SU-DHL-6 (cell line): ENCODE data around the gene TTLL13.

Experiments
- H2AFZ ChIP-seq: fragments of 200-600 bp; sonication (generic); 2 replicates; pipeline ENCODE4 v1.6.1; 2014; ENCODE audit warnings: low read depth, mild to moderate bottlenecking, moderate library complexity, mixed read lengths, antibody characterized with exemption, low read length; ENCODE audit not compliant: severe bottlenecking
- H3F3A ChIP-seq: fragments of 200-600 bp; shearing (Covaris generic); 2 replicates; pipeline ENCODE4 v1.6.0; 2016; ENCODE audit warnings: antibody characterized with exemption, mild to moderate bottlenecking; ENCODE audit not compliant: insufficient read depth
- H3K27ac ChIP-seq: fragments of 200-600 bp; sonication (generic); 2 replicates; pipeline ENCODE4 v1.5.1; 2016; ENCODE audit warnings: low read depth, mild to moderate bottlenecking, low read length, moderate library complexity, mixed read lengths
- H3K27me3 ChIP-seq: fragments of 200-600 bp; sonication (generic), shearing (Covaris generic); 2 replicates; pipeline ENCODE4 v1.6.0; 2014; ENCODE audit warnings: mild to moderate bottlenecking, low read length
- H3K36me3 ChIP-seq: fragments of 200-600 bp; sonication (generic); 2 replicates; pipeline ENCODE4 v1.6.1; 2014; ENCODE audit warnings: mild to moderate bottlenecking, low read length, mixed read lengths
- H3K4me2 ChIP-seq: fragments of 300-600, 200-600 bp; shearing (Covaris generic), sonication (generic); 2 replicates; pipeline ENCODE4 v1.6.0; 2014; ENCODE audit warnings: low read length, low read depth, mild to moderate bottlenecking; ENCODE audit not compliant: poor library complexity, severe bottlenecking
- H3K4me3 ChIP-seq: fragments of 200-600 bp; sonication (generic); 2 replicates; pipeline ENCODE4 v1.5.1; 2014; ENCODE audit warnings: antibody characterized with exemption, low read length, mild to moderate bottlenecking, mixed read lengths; ENCODE audit not compliant: insufficient read depth, poor library complexity, severe bottlenecking
- H3K79me2 ChIP-seq: fragments of 200-600 bp; sonication (generic); 2 replicates; pipeline ENCODE4 v1.6.1; 2014; ENCODE audit warnings: mild to moderate bottlenecking, low read length, moderate library complexity; ENCODE audit not compliant: insufficient read depth
- H3K9ac ChIP-seq: fragments of 200-600 bp; sonication (generic); 2 replicates; pipeline ENCODE4 v1.7.0; 2014; ENCODE audit warnings: mild to moderate bottlenecking, low read length
- H3K9me2 ChIP-seq: fragments of 200-600 bp; sonication (generic); replicated peaks from 2 replicates; pipeline ENCODE4 v1.6.1; 2014; ENCODE audit warnings: low read length; ENCODE audit not compliant: insufficient read depth
- H3K9me3 ChIP-seq: fragments of 200-600 bp; sonication (generic); 2 replicates; pipeline ENCODE4 v1.6.1; 2014; ENCODE audit warnings: low read length, mixed read lengths; ENCODE audit not compliant: insufficient read depth
- H4K20me1 ChIP-seq: fragments of 200-600 bp; sonication (generic); 2 replicates; pipeline ENCODE4 v1.6.1; 2014; ENCODE audit warnings: low read depth, mild to moderate bottlenecking, antibody characterized with exemption, low read length, moderate library complexity, mixed read lengths
- EZH2phosphoT487 ChIP-seq: fragments of 200-600 bp; sonication (generic), shearing (Covaris generic); conservative IDR thresholded peaks from 2 replicates; pipeline ENCODE4 v1.6.1; 2018; ENCODE audit warnings: mild to moderate bottlenecking, antibody characterized with exemption, low read length, moderate library complexity, mixed read lengths
- TF ChIP-seq, protein P1 (sequence below): fragments of 200-600 bp; sonication (generic); IDR thresholded peaks from one replicate; pipeline ENCODE4 v1.5.1; 2017; ENCODE audit warnings: antibody characterized with exemption, mild to moderate bottlenecking, low read length, moderate library complexity; ENCODE audit not compliant: insufficient read depth, poor library complexity, severe bottlenecking

TTLL13 gene

DNA sequence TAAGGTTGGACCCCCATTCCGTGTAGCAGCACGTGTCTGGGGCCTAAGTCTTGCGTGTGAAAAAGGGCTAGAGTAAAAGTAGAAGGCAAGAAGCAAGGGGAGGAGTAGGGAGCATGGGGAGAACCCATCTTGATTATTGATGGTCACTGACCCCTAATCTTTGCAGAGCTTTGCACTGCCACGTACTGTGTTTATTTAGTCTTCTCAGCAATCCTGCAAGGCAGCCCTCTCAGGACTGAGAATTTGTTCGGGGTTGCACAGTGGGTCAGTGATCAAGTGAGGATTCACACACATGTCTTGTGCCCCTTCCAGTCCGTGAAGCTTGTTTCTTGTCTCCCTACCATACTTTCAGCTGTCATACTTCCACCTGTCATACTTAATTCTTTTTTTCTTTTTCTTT, 41.0 kb upstream of the TTLL13 start:
- Histone ChIP-seq H2AFZ (no peak overlapping the region), H3K27ac (no peak overlapping the region), H3K9me2 (no peaks in the 10 kb centered on the region), H3K27me3 (no peaks in the 10 kb centered on the region), H3K36me3 (no peaks in the 10 kb centered on the region), H3K4me3 (no peak overlapping the region), H3F3A (no peaks in the 10 kb centered on the region), H3K4me2 (no peak overlapping the region), H3K9me3 (no peaks in the 10 kb centered on the region), H3K9ac (no peak overlapping the region), H3K79me2 (no peaks in the 10 kb centered on the region), H4K20me1 (no peaks in the 10 kb centered on the region)
- TF ChIP-seq EZH2phosphoT487 = no peak
- TF ChIP-seq, protein P1, sequence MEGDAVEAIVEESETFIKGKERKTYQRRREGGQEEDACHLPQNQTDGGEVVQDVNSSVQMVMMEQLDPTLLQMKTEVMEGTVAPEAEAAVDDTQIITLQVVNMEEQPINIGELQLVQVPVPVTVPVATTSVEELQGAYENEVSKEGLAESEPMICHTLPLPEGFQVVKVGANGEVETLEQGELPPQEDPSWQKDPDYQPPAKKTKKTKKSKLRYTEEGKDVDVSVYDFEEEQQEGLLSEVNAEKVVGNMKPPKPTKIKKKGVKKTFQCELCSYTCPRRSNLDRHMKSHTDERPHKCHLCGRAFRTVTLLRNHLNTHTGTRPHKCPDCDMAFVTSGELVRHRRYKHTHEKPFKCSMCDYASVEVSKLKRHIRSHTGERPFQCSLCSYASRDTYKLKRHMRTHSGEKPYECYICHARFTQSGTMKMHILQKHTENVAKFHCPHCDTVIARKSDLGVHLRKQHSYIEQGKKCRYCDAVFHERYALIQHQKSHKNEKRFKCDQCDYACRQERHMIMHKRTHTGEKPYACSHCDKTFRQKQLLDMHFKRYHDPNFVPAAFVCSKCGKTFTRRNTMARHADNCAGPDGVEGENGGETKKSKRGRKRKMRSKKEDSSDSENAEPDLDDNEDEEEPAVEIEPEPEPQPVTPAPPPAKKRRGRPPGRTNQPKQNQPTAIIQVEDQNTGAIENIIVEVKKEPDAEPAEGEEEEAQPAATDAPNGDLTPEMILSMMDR = no peak

- H3K9me2 ChIP-seq = no peaks in the 10 kb centered on the region
- no peaks in the 10 kb centered on the region for H3K9me3 ChIP-seq
- TF ChIP-seq EZH2phosphoT487 = no peak
- TF ChIP-seq, protein P1 = no peak
- no peak overlapping the region for H3K4me3 ChIP-seq
- no peaks in the 10 kb centered on the region for H3K36me3 ChIP-seq
- no peak overlapping the region for H3K4me2 ChIP-seq
- no peak overlapping the region for H2AFZ ChIP-seq
- H3K9ac ChIP-seq = no peak overlapping the region
- no peaks in the 10 kb centered on the region for H3K27me3 ChIP-seq
- no peaks in the 10 kb centered on the region for H3F3A ChIP-seq
- no peaks in the 10 kb centered on the region for H4K20me1 ChIP-seq
- H3K79me2 ChIP-seq = no peaks in the 10 kb centered on the region
- no peak overlapping the region for H3K27ac ChIP-seq
Observed at GRCh38 chr15:90209591-90209990, 39.8 kb upstream of the TTLL13 start.

DNA sequence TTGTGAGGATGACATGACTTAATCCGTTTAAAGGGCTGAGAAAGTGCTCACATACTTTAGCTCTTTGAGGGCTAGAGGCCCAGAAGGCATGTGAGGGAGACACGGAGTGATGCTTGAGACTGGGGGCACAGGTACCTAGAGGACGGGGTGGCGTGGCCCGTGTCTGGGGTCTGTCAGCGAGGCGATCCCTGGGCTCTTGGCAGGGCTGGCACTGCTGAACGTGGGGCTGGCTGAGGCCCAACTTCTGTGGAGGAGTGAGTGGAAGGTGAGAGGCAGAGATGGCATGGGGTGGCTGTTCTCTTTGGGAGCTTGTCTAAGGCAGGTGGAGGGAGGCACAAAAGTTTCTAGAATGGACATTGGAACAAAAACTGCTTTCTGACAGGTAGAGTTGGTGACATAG, 38.8 kb upstream of the TTLL13 start:
- no peaks in the 10 kb centered on the region for H3K9me3 ChIP-seq
- H2AFZ ChIP-seq = no peak overlapping the region
- no peak overlapping the region for H3K4me3 ChIP-seq
- no peaks in the 10 kb centered on the region for H3K9me2 ChIP-seq
- no peaks in the 10 kb centered on the region for H4K20me1 ChIP-seq
- H3F3A ChIP-seq = no peaks in the 10 kb centered on the region
- no peaks in the 10 kb centered on the region for H3K79me2 ChIP-seq
- TF ChIP-seq, protein P1 = no peak
- no peak for TF ChIP-seq EZH2phosphoT487
- H3K9ac ChIP-seq = no peak overlapping the region
- no peak overlapping the region for H3K27ac ChIP-seq
- H3K4me2 ChIP-seq = no peak overlapping the region
- no peaks in the 10 kb centered on the region for H3K36me3 ChIP-seq
- no peaks in the 10 kb centered on the region for H3K27me3 ChIP-seq

- H3K4me3 ChIP-seq = no peak overlapping the region
- H3K9ac ChIP-seq = no peak overlapping the region
- no peak overlapping the region for H3K4me2 ChIP-seq
- TF ChIP-seq, protein P1 = no peak
- TF ChIP-seq EZH2phosphoT487 = no peak
- no peaks in the 10 kb centered on the region for H3K27me3 ChIP-seq
- H3K9me2 ChIP-seq = no peaks in the 10 kb centered on the region
- H3K79me2 ChIP-seq = no peaks in the 10 kb centered on the region
- H3K36me3 ChIP-seq = no peaks in the 10 kb centered on the region
- H3K9me3 ChIP-seq = no peaks in the 10 kb centered on the region
- H2AFZ ChIP-seq = no peak overlapping the region
- no peak overlapping the region for H3K27ac ChIP-seq
- no peaks in the 10 kb centered on the region for H3F3A ChIP-seq
- no peaks in the 10 kb centered on the region for H4K20me1 ChIP-seq
Observed at GRCh38 chr15:90211009-90211408, 38.3 kb upstream of the TTLL13 start.
